ENCODE results near the gene DHRS4L2.
A peak's percentile ranks its signal among the peaks of the same experiment; 100 is the strongest.
"Not testable (repeated sequence)": the region's sequence is repeated elsewhere in the genome, so short reads cannot be mapped to it uniquely, and the experiment has no call there.

DHRS4L2 gene
- total RNA-seq, result 7.2 to 9.6 reads per million in 2 donors

DNA sequence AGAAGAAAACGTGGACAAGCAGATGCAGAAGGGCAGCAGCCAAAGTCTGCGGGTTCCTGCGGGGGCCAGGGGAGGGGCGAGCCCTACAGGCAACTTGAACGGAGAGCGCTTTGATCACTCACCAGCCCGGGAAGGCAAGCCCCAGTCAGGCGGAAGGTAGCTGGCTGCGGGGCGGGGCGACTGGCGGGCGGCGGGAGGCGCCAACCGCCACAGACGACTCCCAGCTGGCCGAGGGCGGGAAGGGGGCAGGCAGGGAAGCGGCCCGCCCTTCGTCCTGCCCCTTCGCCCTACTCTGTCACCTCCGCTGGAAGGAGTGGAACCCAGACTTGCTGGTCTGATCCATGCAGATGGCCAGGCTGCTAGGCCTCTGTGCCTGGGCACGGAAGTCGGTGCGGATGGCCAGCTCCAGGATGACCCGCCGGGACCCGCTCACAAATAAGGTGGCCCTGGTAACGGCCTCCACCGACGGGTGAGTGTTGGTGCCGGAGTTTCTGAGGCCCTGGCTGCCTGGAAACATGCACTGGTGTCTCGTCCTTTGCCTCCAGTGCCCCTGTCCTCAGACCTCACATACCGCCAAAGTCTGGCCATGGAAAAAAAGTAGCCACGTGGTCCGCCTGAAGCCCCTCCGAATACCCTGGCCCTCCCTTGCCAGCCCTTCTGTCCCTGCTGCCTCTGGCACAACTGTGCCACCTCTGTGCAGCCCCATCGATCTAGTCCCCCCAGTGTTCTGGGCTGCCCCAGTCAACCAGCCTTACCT is at the start of gene DHRS4L2:
TSS of gene DHRS4L2 (plus strand) at position 323 of the 757 bp plus-strand sequence. CDS start at position 342, 19 bp downstream.
- peak; percentile 71 for DNase-seq

DNA sequence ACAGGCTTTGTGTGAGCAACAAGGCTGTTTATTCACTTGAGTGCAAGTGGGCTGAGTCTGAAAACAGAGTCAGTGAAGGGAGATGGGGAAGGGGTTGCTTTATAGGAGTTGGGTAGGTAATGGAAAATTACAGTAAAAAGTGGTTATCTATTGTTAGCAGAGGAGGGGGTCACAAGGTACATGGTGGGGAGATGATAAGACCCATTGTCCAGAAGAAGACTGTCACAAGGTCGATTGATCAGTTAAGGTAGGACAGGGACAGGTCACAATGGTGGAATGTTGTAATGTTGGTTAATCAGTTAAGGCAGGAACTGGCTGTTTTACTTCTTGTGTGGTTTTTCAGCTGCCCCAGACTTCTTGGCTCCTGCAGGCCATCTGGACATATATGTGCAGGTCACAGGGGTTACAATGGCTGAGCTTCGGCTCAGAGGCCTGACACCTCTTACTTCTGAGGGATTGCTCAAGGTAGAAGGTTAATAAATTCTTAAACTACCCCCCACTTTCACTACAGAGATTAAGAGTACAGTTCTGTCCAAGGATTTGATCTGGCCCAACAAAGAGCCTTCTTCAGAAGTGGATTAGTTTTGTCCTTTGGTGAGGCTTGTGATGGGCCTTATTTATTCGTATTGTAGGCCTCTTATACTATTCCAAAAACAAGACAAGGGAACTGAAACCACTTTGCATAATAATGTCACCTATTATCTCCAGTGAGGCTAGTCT is 49.0 kb upstream of the DHRS4L2 start:
- DNase-seq, result no peak

- no peak for DNase-seq
Observed at GRCh38 chr14:23941230-23941629, 47.5 kb upstream of the DHRS4L2 start.

GRCh38 chr14:23941669-23942068 is 47.1 kb upstream of the DHRS4L2 start:
- no peak for DNase-seq

- no peak for DNase-seq
Observed at GRCh38 chr14:23942587-23942986, 46.1 kb upstream of the DHRS4L2 start.

- not testable (repeated sequence) for DNase-seq
Observed at GRCh38 chr14:23949069-23949468, 39.7 kb upstream of the DHRS4L2 start.

GRCh38 chr14:23950411-23951135 is 38.2 kb upstream of the DHRS4L2 start:
- no peak for DNase-seq

DNA sequence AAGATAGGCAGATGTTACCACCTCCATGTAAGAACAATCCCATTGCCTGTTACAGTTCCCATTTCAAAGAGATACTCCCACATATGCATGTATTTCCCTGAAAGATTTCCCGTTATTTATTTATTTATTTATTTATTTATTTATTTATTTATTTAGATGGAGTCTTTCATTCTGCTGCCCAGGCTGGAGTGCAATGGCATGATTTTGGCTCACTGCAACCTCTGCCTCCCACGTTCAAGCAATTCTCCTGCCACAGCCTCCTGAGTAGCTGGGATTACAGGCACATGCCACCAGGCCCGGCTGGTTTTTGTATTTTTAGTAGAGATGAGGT is 37.6 kb upstream of the DHRS4L2 start:
- DNase-seq, result not testable (repeated sequence)

- no peak for DNase-seq
Observed at GRCh38 chr14:23951590-23952201, 37.0 kb upstream of the DHRS4L2 start.

DNA sequence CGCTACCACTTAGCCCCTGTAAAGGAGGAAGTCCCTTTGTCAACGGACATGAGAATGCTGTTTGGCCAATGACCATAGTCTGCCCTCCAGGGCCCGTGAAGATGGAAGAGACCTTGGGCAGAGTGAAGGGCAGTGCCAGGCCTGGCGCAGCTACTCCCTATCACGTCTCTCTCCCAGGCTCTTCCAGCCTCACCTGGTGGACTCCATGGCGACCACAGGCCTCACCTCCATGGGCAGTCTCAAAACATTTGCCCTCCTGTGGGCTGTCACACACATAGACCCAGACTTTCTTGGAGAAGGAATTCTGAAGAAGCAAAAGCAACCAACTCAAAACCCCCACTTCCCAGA is 35.6 kb upstream of the DHRS4L2 start:
- DNase-seq, result not testable (repeated sequence)

GRCh38 chr14:23953464-23954278 is 35.1 kb upstream of the DHRS4L2 start, which contains the start of gene DHRS4:
TSS of gene DHRS4 (plus strand) at chr14:23953770. CDS start at chr14:23953789, 19 bp downstream.
- peak; percentile 73 for DNase-seq

- DNase-seq, result not testable (repeated sequence)
Observed at GRCh38 chr14:23954279-23954614, 34.5 kb upstream of the DHRS4L2 start.

- not testable (repeated sequence) for DNase-seq
Observed at GRCh38 chr14:23954965-23955364, 33.8 kb upstream of the DHRS4L2 start.

DNA sequence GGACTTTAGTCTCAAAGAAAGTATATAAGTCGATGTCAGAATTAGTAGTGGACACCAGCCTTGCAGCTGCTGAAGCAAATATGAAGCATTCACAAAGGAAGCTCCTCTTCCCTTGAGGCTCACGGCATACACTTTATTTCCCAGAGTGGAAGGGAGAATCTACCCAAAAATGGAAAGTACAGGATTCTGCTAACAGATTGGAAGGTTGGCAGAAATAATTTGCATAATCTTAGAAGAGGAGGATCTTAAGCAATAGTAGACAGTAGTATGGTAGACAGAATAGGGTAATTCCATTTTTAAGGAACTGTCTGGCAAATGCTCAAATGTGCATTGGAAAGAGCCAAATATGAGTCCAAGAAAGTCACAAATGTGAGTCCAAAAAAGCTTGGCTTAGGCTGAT is 32.9 kb upstream of the DHRS4L2 start:
- DNase-seq, result not testable (repeated sequence)

DNA sequence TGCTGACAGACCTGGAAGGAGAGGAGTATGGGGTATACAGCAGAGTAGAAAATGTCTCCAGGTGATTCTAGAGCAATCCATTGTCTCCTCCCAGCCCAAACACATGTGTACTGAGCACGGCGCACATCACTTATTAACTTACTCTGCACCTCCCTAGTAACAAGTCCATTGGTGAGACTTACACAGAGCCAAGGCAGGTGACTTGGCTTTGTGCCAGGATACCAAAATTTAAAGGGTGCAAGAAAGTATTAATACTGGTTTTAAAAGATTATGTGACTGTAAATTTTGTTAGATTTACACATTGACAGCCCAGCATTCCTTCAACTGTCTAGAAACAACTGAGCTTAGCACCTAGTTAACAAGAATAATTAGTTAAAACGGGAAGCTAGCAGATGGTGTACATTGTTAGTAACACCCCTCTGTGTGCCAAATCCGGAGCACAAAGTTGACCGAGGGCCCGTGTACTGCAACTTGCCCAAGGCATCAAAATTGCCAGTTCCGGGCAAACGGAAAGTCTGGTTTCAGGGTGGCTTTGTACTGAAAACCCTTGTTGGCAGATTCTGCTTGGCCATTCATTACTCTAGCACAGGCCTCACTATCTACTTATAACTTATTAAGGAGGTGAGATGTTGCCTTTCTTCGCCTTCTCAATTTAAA is 30.7 kb upstream of the DHRS4L2 start:
- DNase-seq, result not testable (repeated sequence)

DNA sequence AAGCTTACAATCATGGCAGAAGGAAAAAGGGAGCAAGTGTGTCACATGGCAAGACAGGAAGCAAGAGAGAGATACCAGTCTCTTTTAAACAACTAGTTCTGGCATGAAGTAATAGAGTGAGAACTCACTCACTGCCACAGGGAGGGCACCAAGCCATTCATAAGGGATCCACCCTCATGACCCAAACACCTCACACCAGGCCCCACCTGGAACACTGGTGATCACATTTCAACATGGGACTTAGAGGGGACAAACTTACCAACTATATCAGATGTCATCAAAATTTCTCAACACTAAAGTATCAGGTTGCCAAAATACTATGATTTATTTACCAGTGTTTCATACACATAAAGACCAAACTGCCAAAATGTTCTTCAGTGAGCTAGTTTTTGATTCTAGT is 27.8 kb upstream of the DHRS4L2 start:
- DNase-seq, result not testable (repeated sequence)

DNA sequence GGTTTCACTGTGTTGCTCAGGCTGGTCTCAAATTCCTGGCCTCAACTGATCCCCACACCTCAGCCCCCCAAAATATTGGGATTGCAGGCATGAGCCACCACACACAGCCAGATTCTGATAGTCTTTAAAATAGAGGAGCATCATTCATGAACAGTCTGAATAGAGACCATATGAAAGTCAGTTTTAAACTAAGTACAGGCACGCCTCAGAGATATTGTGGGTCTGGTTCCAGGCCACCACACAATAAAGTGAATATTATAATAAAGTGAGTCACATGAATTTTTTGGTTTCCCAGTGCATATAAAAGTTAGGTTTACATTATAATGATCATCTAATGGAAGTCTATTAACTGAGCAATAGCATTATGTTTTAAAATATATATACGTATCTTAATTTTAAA is 27.0 kb upstream of the DHRS4L2 start:
- not testable (repeated sequence) for DNase-seq

- not testable (repeated sequence) for DNase-seq
Observed at GRCh38 chr14:23969130-23969480, 19.6 kb upstream of the DHRS4L2 start.

- DNase-seq, result peak; percentile 41
Observed at GRCh38 chr14:23969481-23970282, 19.0 kb upstream of the DHRS4L2 start.

GRCh38 chr14:23970283-23970659 is 18.5 kb upstream of the DHRS4L2 start:
- not testable (repeated sequence) for DNase-seq

- not testable (repeated sequence) for DNase-seq
Observed at GRCh38 chr14:23973178-23973577, 15.6 kb upstream of the DHRS4L2 start.

Data from activated gamma-delta T cell (primary cell).